ENCODE results near the gene CRLF3. TPM values are rescaled to one million over a fixed set of nuclear protein-coding genes. Genes with fewer than 3 reads are reported as not detected.
A peak's percentile ranks its signal among the peaks of the same experiment; 100 is the strongest.

Gene CRLF3
- total RNA-seq, 1 donor from 2014 or later: 23.8 TPM

- no peaks in the 10 kb centered on the region for H3K9me3 Mint-ChIP-seq (ENCODE audit: unreplicated experiment)
- no peak for DNase-seq (ENCODE audit: low spot score)
- peaks cover 2% of the 10 kb centered on the region for H3K27me3 Mint-ChIP-seq (ENCODE audit: unreplicated experiment)
- peaks cover 8% of the 10 kb centered on the region for H3K4me1 Mint-ChIP-seq (ENCODE audit: unreplicated experiment)
- H3K36me3 Mint-ChIP-seq (ENCODE audit: low read depth, unreplicated experiment): peaks cover 40% of the 10 kb centered on the region
- no peak for TF ChIP-seq CTCF (IDR thresholded peaks at IDR 0.05; ENCODE audit: unreplicated experiment)
- H3K4me3 Mint-ChIP-seq (ENCODE audit: unreplicated experiment): no peak overlapping the region
- no peak overlapping the region for H3K27ac Mint-ChIP-seq (ENCODE audit: unreplicated experiment)
These were observed 22.8 kb downstream of the CRLF3 start for GRCh38 chr17:30801671-30802070.

GRCh38 chr17:30796016-30796415 lies 28.5 kb downstream of the CRLF3 start:
- H3K4me3 Mint-ChIP-seq (ENCODE audit: unreplicated experiment): no peak overlapping the region
- H3K4me1 Mint-ChIP-seq (ENCODE audit: unreplicated experiment): no peaks in the 10 kb centered on the region
- H3K36me3 Mint-ChIP-seq (ENCODE audit: low read depth, unreplicated experiment): peaks cover 27% of the 10 kb centered on the region
- no peak for TF ChIP-seq CTCF (IDR thresholded peaks at IDR 0.05; ENCODE audit: unreplicated experiment)
- DNase-seq (ENCODE audit: low spot score): no peak
- H3K9me3 Mint-ChIP-seq (ENCODE audit: unreplicated experiment): no peaks in the 10 kb centered on the region
- H3K27ac Mint-ChIP-seq (ENCODE audit: unreplicated experiment): no peak overlapping the region
- peaks cover 2% of the 10 kb centered on the region for H3K27me3 Mint-ChIP-seq (ENCODE audit: unreplicated experiment)

- no peaks in the 10 kb centered on the region for H3K4me1 Mint-ChIP-seq (ENCODE audit: unreplicated experiment)
- no peak for DNase-seq (ENCODE audit: low spot score)
- no peaks in the 10 kb centered on the region for H3K9me3 Mint-ChIP-seq (ENCODE audit: unreplicated experiment)
- H3K4me3 Mint-ChIP-seq (ENCODE audit: unreplicated experiment): no peak overlapping the region
- no peak overlapping the region for H3K27ac Mint-ChIP-seq (ENCODE audit: unreplicated experiment)
- peaks cover 3% of the 10 kb centered on the region for H3K27me3 Mint-ChIP-seq (ENCODE audit: unreplicated experiment)
- TF ChIP-seq CTCF (IDR thresholded peaks at IDR 0.05; ENCODE audit: unreplicated experiment): no peak
- peaks cover 26% of the 10 kb centered on the region for H3K36me3 Mint-ChIP-seq (ENCODE audit: low read depth, unreplicated experiment)
These were observed 30.1 kb downstream of the CRLF3 start for GRCh38 chr17:30794372-30794771.

GRCh38 chr17:30793282-30793977 lies 31.1 kb downstream of the CRLF3 start:
- H3K27me3 Mint-ChIP-seq (ENCODE audit: unreplicated experiment): peaks cover 3% of the 10 kb centered on the region
- no peak overlapping the region for H3K4me3 Mint-ChIP-seq (ENCODE audit: unreplicated experiment)
- H3K4me1 Mint-ChIP-seq (ENCODE audit: unreplicated experiment): no peaks in the 10 kb centered on the region
- no peak for DNase-seq (ENCODE audit: low spot score)
- no peak overlapping the region for H3K27ac Mint-ChIP-seq (ENCODE audit: unreplicated experiment)
- no peaks in the 10 kb centered on the region for H3K9me3 Mint-ChIP-seq (ENCODE audit: unreplicated experiment)
- no peak for TF ChIP-seq CTCF (IDR thresholded peaks at IDR 0.05; ENCODE audit: unreplicated experiment)
- peaks cover 31% of the 10 kb centered on the region for H3K36me3 Mint-ChIP-seq (ENCODE audit: low read depth, unreplicated experiment)

GRCh38 chr17:30790279-30790678 lies 34.2 kb downstream of the CRLF3 start:
- TF ChIP-seq CTCF (IDR thresholded peaks at IDR 0.05; ENCODE audit: unreplicated experiment): no peak
- DNase-seq (ENCODE audit: low spot score): no peak
- H3K36me3 Mint-ChIP-seq (ENCODE audit: low read depth, unreplicated experiment): peaks cover 37% of the 10 kb centered on the region
- no peak overlapping the region for H3K27ac Mint-ChIP-seq (ENCODE audit: unreplicated experiment)
- H3K4me3 Mint-ChIP-seq (ENCODE audit: unreplicated experiment): peak overlapping the region; percentile 14
- no peaks in the 10 kb centered on the region for H3K4me1 Mint-ChIP-seq (ENCODE audit: unreplicated experiment)
- H3K9me3 Mint-ChIP-seq (ENCODE audit: unreplicated experiment): no peaks in the 10 kb centered on the region
- peaks cover 1% of the 10 kb centered on the region for H3K27me3 Mint-ChIP-seq (ENCODE audit: unreplicated experiment)

All from endothelial cell (in vitro differentiated cells).